UCSD-AML1 (cell line): ENCODE measurements around the gene CENPW.

ENCODE experiments used
- DNase-seq: peaks from one replicate; lab custom pipeline; 2025; ENCODE audit not compliant: unreplicated experiment; lab: John Stamatoyannopoulos, UW

The CENPW gene

DNA sequence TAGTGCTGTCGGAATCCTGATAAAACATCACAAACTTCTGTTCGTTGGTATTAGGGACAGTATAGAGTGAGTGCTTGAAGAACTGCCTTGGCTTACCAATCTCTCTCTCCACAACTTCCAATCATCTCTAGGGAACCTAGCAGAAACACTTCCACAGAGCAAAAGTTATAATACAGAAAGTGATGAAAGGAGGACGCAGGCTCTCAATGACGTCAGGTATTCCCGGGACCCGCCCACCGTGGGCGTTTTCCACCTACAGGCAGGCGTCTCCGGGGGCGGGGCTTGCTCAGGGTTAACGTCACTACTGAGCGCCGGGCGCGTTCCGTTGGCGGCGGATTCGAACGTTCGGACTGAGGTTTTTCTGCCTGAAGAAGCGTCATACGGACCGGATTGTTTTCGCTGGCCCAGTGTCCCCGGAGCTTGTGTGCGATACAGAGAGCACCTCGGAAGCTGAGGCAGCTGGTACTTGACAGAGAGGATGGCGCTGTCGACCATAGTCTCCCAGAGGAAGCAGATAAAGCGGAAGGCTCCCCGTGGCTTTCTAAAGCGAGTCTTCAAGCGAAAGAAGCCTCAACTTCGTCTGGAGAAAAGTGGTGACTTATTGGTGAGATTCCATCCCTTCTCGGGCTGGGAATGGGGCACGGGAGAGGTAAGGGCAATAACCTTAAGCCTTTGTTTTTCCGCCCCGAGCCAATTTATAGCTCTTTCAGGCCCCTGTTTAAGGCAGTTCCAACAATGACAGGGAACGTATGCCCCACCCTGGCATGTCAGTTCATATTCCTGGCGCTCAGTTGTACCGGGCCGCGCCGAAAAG is at the start of gene CENPW:
Gene CENPW (plus strand): TSS at position 320 of the 814 bp plus-strand sequence. CDS start 159 bp downstream, at position 479.
- peak; percentile 84 for DNase-seq

DNA sequence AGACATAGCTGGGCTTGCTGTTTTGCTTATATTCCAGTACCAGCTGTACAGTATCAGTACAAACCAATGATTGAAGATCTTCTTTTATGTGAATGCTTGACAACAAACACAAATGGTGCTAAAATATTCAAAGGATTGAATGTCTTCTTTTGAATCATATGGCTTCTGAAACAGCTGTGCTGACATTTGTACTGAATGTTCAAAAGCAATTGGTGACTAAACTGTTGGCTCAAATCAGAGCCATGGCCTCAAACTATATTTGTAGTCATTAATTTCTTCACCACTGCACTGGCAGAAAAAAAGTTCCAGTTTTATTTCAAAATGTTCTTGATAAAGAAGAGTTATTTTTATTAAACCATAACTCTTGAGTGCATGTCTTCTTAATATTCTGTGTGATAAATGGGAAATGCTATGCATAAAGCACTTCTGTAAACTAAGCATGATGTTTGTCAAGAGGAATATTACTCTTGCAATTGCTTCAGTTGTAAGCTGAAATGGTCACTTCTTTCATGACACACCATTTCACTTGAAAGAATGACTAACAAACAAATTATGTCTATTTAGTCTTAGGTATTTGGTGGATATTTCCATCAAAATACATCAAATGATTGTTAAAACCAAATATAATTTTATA is 45.9 kb upstream of the CENPW start:
- no peak for DNase-seq

DNA sequence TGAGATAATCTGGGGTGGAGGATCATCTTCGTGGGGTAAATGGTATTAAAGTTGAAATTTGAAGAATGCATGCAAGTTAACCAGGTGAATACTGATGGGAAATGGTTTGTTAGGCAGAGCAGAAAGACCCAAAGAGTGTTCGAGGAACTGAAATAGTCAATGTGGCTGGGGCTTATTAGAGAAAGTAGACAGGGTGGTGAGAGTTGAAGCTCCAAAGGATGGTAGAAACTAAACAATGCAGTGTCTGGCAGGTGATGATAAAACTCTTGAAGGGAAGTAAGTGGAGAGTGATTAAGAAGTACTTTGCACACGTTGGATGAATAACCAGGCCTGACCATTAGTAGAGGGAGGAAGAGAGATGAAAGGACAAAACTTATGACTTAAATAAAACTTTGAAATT is 39.8 kb upstream of the CENPW start:
- no peak for DNase-seq

DNA sequence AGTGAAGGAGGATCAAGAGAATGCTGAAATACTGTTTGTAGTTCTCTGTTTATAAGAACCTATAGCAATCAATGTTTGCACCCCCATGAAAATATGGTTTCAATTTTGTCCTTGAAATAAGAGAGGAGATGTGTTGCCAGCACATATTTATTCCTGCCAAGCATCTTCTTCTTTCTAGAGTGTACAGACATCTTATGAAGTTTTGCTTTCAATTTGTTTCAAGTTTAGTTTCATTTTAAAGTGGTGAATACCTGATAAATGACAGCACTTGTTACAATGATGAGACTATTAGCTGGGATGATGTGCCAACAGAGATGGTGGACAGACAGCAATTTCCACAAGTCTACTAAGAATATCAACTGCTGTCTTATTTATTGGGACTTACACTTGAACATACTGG is 39.2 kb upstream of the CENPW start:
- no peak for DNase-seq

DNA sequence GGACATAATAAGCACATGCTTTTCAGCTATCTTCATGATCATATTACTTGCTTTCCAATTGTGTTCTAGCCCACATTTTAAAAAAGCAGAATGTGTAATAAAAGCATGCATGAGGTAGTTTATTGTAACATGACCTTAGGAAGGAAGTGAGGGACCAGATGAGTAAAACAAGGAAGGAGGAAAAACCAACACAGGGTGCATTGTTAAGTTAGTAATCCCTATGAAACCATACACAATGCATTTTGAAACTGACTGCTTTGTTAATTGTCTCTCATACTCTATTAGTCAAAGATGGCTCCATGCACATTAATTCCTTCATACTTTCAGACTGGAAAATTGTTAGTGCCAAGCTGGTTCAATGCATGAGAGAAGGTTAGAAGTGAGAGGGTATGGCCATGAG is 37.7 kb upstream of the CENPW start:
- no peak for DNase-seq

DNA sequence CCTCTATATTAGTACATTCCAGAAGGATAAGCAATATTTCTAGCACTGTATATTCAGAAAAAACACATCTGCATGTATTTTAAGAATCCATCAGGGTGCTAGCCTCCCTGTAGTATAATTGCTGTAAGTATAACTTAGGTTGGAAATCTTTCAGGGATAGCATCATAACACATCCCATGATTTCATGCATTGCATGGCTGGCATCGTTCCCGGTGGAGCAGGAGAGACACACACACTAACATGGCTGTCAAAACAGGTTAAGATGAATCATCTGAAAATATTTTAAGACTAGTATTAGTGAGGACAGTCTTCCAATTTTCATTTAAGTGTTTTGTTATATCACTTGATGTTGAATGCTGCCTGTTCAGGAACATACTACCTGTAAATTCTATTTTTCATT is 32.1 kb upstream of the CENPW start:
- DNase-seq: no peak

DNA sequence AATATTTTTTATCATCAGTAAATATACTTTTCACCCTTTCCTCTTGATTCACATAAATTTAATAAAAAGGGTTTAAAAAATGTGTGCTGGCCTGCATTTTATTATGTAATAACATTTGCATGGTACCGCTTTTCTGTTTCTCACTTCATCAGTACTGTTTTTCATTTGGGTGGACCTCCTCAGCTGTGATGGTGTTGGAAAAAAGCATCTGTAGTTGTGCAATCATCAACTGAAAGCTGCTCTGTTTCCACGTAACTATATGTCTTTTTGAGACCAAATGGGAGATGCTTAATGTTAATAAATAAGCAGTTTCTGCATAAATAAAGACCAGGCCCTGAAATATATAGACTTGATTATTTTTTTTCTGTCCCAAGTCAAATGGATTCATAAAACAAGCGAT is 31.6 kb upstream of the CENPW start:
- no peak for DNase-seq

DNA sequence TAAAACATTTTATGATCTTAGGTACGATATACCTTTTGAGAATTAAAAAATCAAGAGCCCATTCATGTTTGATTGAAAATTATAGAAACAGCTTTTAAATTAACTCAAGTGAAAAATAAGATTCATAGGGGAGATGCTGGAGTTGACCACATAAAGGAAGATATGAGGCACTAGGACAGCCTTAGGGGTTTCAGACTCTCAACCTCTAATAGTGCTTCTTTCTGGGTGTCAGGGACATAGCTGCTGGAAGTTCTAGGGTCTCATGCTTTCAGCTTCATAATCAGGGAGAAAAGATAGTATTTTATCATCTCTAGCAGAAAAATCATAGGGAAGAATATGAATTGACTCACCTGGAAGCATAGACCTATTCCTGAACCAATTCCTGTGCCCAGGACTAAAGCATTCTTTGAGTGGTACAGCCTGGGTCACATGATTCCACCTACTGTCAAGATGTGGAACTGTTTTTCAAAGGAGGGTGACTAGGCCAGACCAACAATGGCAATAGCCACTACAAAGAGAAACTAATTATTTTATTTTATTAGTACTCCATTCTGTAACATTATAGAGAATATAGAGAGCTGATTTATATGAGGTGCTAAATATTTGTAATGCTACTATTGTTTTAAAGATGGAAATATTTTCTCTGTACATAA is 27.8 kb upstream of the CENPW start:
- no peak for DNase-seq

DNA sequence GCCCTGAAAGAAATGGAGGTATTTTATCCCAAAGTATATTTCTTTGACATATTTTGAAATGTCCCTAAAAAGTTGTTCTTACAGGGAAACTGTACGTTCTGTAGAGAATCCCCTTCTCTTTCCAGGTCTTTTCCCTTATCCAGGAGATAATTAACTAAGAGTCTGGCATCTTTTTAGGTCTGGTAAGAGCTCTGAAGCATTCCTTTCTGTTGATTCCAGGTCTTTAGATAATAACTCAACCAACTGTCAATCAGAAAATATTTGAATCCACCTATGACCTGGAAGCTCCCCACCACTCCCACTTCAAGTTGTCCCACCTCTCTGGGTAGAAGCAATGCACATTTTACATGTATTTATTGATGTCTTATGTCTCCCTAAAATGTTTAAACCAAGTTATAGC is 26.0 kb upstream of the CENPW start:
- DNase-seq: no peak

DNA sequence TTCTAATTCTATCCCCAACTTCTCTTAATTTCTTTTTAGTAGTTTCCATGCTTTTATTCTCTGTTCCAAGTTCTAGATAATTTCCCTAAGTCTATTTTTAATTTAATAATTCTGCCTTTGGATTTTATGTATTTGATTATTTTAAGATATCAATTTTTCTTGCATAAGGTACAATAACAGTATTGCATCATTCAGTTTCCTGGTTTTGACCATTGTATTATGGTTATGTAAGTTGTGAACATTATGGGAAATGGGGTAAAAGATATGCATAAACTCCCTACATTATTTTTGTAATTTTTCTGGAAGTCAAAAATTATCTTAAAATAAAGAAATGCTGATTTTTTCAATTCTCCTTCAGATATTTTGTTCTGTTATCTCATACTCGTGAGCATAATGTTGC is 21.1 kb upstream of the CENPW start:
- no peak for DNase-seq

DNA sequence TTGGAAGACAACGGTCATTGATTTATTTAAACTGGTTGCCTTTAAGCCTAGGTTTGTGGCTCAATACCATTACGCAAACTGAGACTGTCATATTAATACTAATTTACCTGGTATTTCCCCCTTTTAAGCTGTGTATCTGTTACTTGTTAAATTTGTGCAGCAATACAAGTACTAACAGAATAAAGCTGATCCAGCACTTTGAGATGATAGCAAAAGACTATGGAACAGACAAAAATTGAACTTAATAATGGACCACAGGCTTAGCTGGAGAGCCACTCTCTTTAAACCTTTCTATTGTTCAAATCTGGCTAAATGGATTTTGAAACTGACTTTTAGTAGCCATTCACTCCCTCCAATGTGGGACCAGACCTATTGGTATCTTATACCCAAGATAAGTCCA is 6.2 kb upstream of the CENPW start:
- DNase-seq: no peak

DNA sequence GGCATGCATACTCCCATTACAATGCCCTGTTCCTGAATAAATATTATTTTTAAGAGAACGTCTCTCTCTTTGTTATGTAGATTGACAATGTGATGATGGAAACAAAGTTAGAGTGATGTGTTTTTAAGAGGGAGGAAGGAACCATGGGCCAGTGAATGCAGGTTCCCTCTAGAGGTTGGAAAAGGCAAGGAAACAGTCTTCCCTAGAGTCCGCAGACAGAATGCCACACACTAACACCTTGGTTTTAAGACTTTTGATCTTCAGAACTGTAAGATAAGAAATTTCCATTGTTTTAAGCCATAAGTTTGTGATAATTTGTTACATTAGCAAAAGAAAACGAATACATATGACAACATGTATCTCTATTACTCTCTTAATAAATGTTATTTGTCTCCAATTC is 4.7 kb upstream of the CENPW start:
- DNase-seq: no peak

DNA sequence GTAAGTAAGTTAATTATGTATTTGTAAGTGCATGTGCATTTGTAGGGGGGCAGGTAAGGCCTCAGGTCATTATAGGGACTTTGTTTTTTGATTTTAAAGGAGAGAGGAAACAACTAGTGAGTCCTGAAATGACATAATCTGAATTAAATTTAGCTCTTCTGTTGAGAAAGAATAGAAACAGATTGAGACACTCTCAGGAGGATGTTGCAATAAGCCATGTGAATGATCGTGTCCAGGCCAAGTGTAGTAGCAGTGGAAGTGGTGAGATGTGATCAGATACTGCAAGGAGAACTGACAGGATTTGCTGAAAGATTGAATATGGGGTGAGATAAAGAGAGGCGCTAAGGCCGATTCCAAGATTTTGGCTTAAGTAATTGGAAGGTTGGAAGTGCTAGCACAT is 2.6 kb upstream of the CENPW start:
- DNase-seq: no peak

DNA sequence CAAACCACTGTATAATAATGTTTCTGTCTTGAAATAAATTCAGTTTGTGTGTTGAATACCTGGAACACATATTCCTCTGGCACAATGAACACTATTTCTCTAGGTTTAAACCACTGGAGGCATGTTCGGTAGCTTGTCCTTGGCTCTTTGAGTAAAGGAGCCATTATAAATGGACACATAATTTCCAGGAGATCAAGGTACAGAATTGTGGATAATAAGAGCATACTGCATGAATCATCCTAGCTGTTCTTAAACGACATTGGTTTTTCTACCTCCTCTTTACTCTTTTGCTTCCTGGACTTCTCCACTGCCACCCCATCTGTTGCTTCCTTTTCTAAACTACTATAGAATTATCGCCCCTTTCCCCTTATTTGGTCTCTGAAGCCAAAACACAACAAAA is 1.2 kb downstream of the CENPW start:
- no peak for DNase-seq

DNA sequence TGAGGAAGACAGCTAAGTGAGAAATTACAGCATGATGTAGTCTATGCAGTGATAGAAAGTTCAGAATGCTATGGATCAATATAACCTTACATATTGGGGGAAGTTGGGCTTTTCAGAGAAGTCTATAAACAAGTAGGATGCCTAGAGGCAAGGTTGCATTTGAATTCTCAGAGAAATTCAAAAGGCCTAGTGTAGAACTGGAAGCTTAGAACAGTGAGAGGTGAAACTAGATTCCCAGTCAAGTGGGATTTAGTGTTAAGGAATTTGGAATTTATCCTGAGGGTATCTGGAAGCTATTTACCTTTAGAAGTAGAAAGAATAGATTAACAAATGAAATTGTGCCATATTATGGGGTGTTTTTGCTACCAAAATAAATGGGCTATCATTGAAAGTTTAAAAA is 4.3 kb downstream of the CENPW start:
- DNase-seq: no peak

DNA sequence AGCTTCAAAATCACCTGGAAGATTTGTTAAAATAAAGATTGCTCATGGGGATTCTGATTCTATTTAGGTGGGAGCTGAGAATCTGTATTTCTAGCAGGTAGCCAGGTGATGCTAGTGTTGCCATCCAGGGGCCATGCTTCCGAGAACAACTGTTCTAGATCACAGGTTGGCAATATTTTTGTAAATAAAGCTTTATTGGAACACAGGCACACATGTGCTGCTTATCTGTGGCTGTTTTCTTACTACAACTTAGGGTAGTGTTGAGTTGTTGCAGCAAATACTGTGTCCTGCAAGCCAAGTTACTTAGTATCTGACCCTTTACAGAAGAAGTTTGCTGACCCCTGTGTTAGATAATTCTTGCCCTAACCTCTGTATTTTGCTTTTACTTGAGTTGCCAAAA is 12.0 kb downstream of the CENPW start:
- no peak for DNase-seq

DNA sequence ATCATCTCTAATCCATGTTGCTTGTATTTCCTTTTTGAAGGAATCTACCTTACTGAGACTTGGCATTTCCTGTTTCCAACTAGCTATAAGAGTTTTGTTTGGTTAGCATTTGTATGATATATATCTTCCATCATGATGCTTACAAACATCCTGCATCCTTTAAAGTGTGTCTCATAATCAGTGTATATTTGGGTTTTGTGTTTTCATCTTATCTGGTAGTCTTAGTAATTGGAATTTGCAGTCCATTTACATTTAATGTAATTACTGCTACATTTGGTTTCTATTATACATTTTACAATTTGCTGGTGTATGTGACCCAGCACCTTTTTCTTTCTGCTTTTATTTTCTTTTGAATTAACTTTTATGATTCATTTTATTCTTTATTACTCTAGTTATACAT is 12.6 kb downstream of the CENPW start:
- no peak for DNase-seq

DNA sequence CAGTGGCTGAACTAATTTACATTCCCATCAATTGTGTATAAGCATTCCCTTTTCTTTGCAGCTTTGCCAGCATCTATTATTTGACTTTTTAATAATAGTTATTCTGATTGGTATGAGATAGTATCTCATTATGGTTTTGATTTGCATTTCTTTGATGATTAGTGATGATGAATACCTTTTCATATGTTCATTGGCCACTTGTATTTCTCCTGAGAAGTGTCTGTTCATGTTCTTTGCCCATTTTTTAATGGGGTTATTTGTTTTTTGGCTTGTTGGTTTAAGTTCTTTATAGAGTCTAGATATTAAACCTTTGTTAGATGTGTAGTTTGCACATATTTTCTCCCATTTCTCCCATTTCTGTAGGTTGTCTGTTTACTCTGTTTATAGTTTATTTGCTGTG is 16.6 kb downstream of the CENPW start:
- DNase-seq: no peak

DNA sequence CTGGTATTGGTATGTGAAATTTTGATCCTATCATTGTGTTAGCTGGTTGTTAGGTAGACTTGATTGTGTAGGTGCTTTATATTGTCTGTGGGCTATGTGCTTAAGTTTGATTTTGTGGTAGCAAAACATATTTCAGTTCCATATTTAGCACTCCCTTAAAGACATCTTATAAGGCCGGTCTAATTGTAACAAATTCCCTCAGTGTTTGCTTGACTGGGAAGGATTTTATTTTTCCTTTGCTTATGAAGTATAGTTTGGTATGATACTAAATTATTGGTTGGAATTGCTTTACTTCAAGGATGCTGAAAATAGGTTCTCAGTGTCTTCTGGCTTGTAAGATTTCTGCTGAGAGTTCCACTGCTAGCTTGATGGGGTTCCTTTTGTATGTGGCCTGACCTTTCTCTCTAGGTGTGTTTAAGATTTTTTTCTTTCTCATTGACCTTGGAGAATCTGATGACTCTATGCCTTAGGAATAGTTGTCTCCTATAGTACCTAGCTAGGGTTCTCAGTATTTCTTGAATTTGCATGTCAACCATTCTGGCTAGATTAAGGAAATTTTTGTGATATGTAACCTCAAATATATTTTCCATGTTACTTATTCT is 20.1 kb downstream of the CENPW start:
- no peak for DNase-seq

DNA sequence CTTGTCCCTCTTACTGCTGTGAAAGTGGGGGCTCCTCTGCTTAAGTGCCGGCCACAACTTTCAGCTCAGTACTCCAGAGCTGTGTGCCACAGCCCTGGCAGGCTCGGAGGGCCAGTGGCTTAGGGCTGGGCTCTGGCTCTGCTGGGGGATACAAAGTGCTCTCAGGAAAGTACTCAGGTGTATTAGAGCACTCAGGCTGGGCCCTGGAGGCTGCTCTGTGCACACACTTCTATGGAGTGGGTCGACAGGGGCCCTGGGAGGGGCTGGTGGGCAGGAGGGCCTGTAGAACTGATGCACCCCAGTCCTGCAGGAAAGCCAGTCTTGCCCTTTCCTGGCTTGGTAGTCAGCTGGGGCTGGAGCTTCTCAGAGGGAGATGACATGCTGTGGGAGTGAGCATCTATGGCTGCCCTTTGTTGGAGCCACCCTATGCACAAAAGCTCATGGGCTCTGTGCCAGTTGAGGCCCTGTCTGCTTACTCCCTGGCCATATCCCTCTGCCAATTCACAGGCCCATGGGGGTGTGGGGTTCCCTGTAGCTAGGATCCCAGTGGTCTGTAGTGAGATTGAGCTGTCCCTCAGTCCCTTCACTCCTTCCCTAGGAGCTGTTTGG is 22.0 kb downstream of the CENPW start:
- DNase-seq: no peak

DNA sequence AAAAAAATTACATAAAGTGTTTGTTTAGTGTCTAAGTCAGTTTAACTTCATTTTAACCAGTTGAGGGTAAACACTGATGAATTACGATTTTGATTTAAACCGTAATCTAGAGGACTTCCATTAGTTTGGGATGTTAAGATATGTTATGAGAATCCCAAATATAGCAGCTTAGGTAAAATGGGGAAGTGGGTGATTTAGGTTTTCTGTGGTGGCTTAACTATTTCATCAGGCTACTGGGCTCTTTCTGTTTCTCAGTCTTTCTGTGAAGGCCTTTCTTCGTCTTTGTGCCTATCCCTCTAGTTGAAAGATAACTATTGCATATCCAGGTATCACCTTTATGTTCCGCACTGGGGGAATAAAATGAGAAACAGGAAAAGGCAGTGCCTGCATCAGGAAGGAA is 27.9 kb downstream of the CENPW start:
- DNase-seq: no peak

DNA sequence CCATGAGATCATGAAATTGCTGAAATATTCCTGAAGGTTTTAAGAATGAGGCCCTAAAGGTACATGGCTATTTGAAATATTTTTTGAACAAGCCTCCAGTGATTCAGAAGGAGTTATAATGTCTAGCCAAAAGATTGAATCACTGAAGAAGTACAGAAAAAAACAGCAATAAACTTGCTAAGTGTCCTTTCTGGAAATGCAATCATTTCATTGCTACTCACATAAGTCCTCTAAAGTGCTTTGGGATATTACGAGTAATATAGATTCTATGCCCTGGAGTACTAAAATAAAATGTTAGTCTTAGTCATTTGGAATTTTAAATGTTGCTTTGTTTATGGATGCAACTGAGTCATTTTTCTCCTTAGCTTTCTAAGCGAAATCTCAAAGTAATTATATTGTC is 32.7 kb downstream of the CENPW start:
- DNase-seq: no peak
